KMS-11 (cell line): ENCODE results near the gene LARGE2.

Experiments
- H2AFZ ChIP-seq: fragments of 200-600 bp; sonication (generic); 2 replicates; pipeline ENCODE4 v1.6.1; 2016; ENCODE audit warnings: antibody characterized with exemption, mixed run types, low read depth
- H3K27ac ChIP-seq: fragments of 200-600 bp; sonication (generic); 2 replicates; pipeline ENCODE4 v1.6.1; 2016; ENCODE audit warnings: mild to moderate bottlenecking, mixed run types
- H3K27me3 ChIP-seq: fragments of 200-600 bp; sonication (generic); 2 replicates; pipeline ENCODE4 v1.6.1; 2017; ENCODE audit warnings: mild to moderate bottlenecking, low read depth, mixed run types, moderate library complexity; ENCODE audit not compliant: insufficient read depth
- H3K36me3 ChIP-seq: fragments of 200-600 bp; sonication (generic); 2 replicates; pipeline ENCODE4 v1.6.1; 2017; ENCODE audit warnings: mild to moderate bottlenecking, mixed run types; ENCODE audit not compliant: insufficient read depth
- H3K4me1 ChIP-seq: fragments of 200-600 bp; sonication (generic); 2 replicates; pipeline ENCODE4 v1.6.1; 2016; ENCODE audit warnings: mild to moderate bottlenecking, low read depth, mixed run types; ENCODE audit not compliant: poor library complexity, severe bottlenecking
- H3K4me2 ChIP-seq: fragments of 200-600 bp; sonication (generic); 2 replicates; pipeline ENCODE4 v1.7.0; 2016; ENCODE audit warnings: mild to moderate bottlenecking, mixed run types
- H3K4me3 ChIP-seq: fragments of 200-600 bp; sonication (generic); IDR thresholded peaks from 2 replicates; pipeline ENCODE4 v1.6.1; 2017; ENCODE audit warnings: low read depth, low read length, mixed read lengths; ENCODE audit not compliant: insufficient read depth
- H3K79me2 ChIP-seq: fragments of 200-600 bp; sonication (generic); 2 replicates; pipeline ENCODE4 v1.6.1; 2016; ENCODE audit warnings: low read depth, mixed run types; ENCODE audit not compliant: insufficient read depth
- H3K9ac ChIP-seq: fragments of 200-600 bp; sonication (generic); 2 replicates; pipeline ENCODE4 v1.6.1; 2016; ENCODE audit warnings: mild to moderate bottlenecking, mixed run types
- H4K20me1 ChIP-seq: fragments of 200-600 bp; sonication (generic); 2 replicates; pipeline ENCODE4 v1.6.1; 2016; ENCODE audit warnings: mild to moderate bottlenecking, mixed run types; ENCODE audit not compliant: insufficient read depth
- TF ChIP-seq, protein P1 (sequence below): fragments of 200-600 bp; sonication (generic); conservative IDR thresholded peaks from 2 replicates; pipeline ENCODE4 v1.6.1; 2017; ENCODE audit warnings: low read depth, mild to moderate bottlenecking, antibody characterized with exemption, low read length, moderate library complexity, mixed read lengths

Gene LARGE2

DNA sequence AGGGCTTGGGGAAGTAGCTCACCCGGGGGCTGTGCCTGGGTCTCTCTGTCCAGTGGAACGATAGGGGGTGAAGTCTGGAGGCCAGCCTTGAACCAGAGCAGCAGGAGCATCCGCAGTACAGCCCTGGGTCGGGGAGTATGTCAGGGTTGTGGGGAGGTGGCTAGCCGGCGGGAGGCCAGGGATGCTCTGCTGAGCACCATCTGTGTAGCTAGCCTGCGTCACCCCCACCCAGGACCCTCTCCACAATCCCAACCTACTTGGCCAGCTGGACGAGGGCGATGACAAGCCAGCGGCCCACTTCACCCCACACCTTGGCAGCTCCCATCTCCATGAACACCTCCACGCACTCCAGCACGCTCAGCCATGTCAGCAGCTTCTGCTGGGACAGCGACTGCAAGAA is 7.0 kb upstream of the LARGE2 start:
- Histone ChIP-seq H4K20me1 (no peaks in the 10 kb centered on the region), H3K27ac (no peak overlapping the region), H3K9ac (no peak overlapping the region), H3K79me2 (peaks cover 14% of the 10 kb centered on the region), H3K36me3 (no peaks in the 10 kb centered on the region), H3K4me1 (peaks cover 16% of the 10 kb centered on the region), H3K4me2 (no peak overlapping the region), H3K27me3 (no peaks in the 10 kb centered on the region), H2AFZ (no peak overlapping the region), H3K4me3 (no peak overlapping the region)
- TF ChIP-seq, protein P1, sequence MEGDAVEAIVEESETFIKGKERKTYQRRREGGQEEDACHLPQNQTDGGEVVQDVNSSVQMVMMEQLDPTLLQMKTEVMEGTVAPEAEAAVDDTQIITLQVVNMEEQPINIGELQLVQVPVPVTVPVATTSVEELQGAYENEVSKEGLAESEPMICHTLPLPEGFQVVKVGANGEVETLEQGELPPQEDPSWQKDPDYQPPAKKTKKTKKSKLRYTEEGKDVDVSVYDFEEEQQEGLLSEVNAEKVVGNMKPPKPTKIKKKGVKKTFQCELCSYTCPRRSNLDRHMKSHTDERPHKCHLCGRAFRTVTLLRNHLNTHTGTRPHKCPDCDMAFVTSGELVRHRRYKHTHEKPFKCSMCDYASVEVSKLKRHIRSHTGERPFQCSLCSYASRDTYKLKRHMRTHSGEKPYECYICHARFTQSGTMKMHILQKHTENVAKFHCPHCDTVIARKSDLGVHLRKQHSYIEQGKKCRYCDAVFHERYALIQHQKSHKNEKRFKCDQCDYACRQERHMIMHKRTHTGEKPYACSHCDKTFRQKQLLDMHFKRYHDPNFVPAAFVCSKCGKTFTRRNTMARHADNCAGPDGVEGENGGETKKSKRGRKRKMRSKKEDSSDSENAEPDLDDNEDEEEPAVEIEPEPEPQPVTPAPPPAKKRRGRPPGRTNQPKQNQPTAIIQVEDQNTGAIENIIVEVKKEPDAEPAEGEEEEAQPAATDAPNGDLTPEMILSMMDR: no peak

DNA sequence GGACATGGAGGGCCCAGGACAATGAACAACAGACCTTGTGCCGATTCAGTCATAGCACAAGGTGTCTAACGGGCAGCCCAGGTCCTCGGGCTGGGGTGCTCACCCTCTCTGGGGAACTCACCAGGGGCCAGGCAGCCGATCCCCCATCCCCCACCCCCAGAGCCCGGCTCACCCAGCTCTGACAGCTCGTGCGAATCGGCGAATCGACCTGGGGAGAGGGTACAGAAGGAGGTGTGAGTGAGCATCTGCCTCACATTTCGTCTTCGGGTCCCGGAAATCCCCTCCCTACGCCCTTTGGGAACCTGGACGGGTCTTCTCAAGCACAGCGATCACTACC is 5.2 kb upstream of the LARGE2 start:
- TF ChIP-seq, protein P1: no peak
- Histone ChIP-seq H2AFZ (peak overlapping the region; percentile 89; the same call in 1 of the 2 replicates), H3K27me3 (no peaks in the 10 kb centered on the region), H3K79me2 (peaks cover 14% of the 10 kb centered on the region), H3K4me2 (peak overlapping the region; percentile 100), H4K20me1 (no peaks in the 10 kb centered on the region), H3K9ac (peak overlapping the region; percentile 41), H3K36me3 (no peaks in the 10 kb centered on the region), H3K4me3 (no peak overlapping the region), H3K27ac (peak overlapping the region; percentile 68), H3K4me1 (peaks cover 16% of the 10 kb centered on the region)

DNA sequence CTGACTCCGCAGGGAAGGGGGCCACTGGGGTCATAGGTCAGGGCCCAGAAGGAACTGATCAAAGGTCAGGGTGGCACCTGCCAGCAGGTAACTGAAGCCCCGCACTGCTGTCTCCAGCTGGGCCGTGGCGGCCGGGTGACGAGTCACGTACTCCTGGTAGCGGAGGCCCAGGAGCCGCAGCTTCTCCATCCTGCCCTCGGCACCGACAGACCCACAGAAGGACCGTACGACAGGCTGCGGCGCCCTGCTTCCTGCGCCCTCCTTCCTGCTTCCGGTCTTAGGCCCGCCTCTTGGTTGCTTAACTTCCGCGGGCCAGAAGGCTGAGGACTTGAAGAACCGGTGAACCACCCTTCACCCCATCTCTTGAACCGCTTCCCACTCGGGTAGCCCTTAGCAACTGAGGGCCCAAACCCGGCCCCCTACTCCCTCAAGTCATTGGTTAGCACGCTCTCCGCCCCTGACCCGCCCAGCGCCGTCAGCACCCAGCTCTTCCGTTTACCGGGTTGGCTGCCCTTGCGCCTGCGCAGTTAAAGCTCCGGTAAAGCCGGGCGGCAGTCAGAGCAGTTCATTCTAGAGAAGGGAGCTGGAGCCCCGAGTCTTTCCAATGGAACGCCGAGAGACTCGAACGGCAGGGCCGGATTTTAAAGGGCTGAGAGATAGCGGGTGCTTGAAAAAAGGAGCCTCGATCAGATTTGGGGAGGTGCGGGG is 4.7 kb upstream of the LARGE2 start, which contains the start of gene PEX16:
TSS of gene PEX16 (minus strand) at position 255 of the 708 bp plus-strand sequence. CDS start at position 189, 66 bp downstream.
- no peaks in the 10 kb centered on the region for H3K36me3 ChIP-seq
- peak within 1 kb of the TSS; percentile 41 for H3K9ac ChIP-seq
- H2AFZ ChIP-seq: peak within 1 kb of the TSS; percentile 89
- peak within 1 kb of the TSS; percentile 68 for H3K27ac ChIP-seq
- peaks cover 16% of the 10 kb centered on the region for H3K4me1 ChIP-seq
- peak within 1 kb of the TSS; percentile 100 for H3K4me2 ChIP-seq
- no peaks in the 10 kb centered on the region for H3K27me3 ChIP-seq
- H4K20me1 ChIP-seq: no peaks in the 10 kb centered on the region
- TF ChIP-seq, protein P1: no peak
- H3K79me2 ChIP-seq: peaks cover 14% of the 10 kb centered on the region
- no peak within 1 kb of the TSS for H3K4me3 ChIP-seq

DNA sequence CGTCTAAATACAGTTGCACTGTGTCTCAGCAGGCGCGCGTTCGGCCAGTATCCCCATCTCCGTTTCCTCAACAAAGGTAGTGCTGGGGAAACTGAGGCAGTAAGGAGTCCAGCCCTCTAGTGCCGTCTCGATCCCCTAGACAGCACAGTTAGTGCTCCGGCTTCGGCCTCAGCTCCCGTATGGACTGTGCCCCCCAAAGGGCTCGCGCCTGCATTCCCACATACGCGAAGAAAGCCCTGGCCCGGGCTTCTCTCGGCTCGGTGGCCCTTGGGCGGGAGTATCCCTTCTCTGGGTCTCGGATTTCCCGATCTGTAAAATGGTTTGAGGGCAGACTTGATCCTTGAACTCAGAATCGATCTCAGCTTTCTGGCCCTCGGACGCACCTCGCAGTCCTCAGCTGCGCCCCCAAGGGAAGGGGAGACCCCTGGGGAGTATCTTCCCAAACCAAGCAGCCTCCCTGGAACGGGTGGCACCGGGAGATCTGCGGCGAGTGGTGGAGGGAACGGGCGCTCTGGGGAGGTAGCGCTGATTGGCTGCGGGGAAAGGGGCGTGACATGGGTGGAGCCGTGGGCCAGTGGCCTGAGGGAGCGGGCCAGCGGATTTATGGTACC is 4.0 kb upstream of the LARGE2 start:
- peak overlapping the region; percentile 68 for H3K27ac ChIP-seq

More for the DNA sequence above, 4.0 kb upstream of the LARGE2 start:
- Histone ChIP-seq H4K20me1 (no peaks in the 10 kb centered on the region), H3K27me3 (0 out of 2 replicates have a peak, but pooled peaks cover 5% of the 10 kb centered on the region), H3K4me3 (no peak overlapping the region), H3K79me2 (peaks cover 14% of the 10 kb centered on the region), H3K4me2 (peak overlapping the region; percentile 94), H3K4me1 (peaks cover 16% of the 10 kb centered on the region), H3K36me3 (no peaks in the 10 kb centered on the region), H3K9ac (peak overlapping the region; percentile 41; the same call in 1 of the 2 replicates), H2AFZ (peak overlapping the region; percentile 89)
- TF ChIP-seq, protein P1: no peak
